Embryonic facial prominence (tissue), 1 donor: Measurements from ENCODE around the gene GPRC5D.

Experiments
- DNase-seq: peaks from one replicate; pipeline ENCODE4 v3.0.0-alpha.2; 2016; ENCODE audit errors: extremely low spot score

The GPRC5D gene

GRCh38 chr12:12952036-12952435 lies at the start of gene GPRC5D:
TSS of gene GPRC5D (minus strand) at chr12:12952170. CDS start at chr12:12950384, 1,786 bp downstream.
- DNase-seq = no peak

- no peak for DNase-seq
Observed at GRCh38 chr12:13001775-13002040, 49.7 kb upstream of the GPRC5D start.

- no peak for DNase-seq
Observed at GRCh38 chr12:13000925-13001774, 49.2 kb upstream of the GPRC5D start.

GRCh38 chr12:13000616-13000924 lies 48.6 kb upstream of the GPRC5D start:
- DNase-seq = no peak

- peak; percentile 85 for DNase-seq
Observed at GRCh38 chr12:12999959-13000615, 48.1 kb upstream of the GPRC5D start, which contains the start of gene HEBP1. TSS of gene HEBP1 (minus strand) at chr12:13000265. CDS start at chr12:13000114, 151 bp downstream.

- no peak for DNase-seq
Observed at GRCh38 chr12:12999271-12999958, 47.4 kb upstream of the GPRC5D start.

- no peak for DNase-seq
Observed at GRCh38 chr12:12998248-12998647, 46.3 kb upstream of the GPRC5D start.

GRCh38 chr12:12997734-12998133 lies 45.8 kb upstream of the GPRC5D start:
- no peak for DNase-seq

GRCh38 chr12:12997156-12997555 lies 45.2 kb upstream of the GPRC5D start:
- no peak for DNase-seq

- DNase-seq = no peak
Observed at GRCh38 chr12:12996209-12996608, 44.2 kb upstream of the GPRC5D start.

- no peak for DNase-seq
Observed at GRCh38 chr12:12995088-12995487, 43.1 kb upstream of the GPRC5D start.

GRCh38 chr12:12993367-12993766 lies 41.4 kb upstream of the GPRC5D start:
- DNase-seq = no peak

- no peak for DNase-seq
Observed at GRCh38 chr12:12992418-12993130, 40.6 kb upstream of the GPRC5D start.

- no peak for DNase-seq
Observed at GRCh38 chr12:12990700-12991468, 38.9 kb upstream of the GPRC5D start.

GRCh38 chr12:12987421-12987820 lies 35.5 kb upstream of the GPRC5D start:
- no peak for DNase-seq

- no peak for DNase-seq
Observed at GRCh38 chr12:12986775-12987331, 34.9 kb upstream of the GPRC5D start.

GRCh38 chr12:12985817-12986408 lies 33.9 kb upstream of the GPRC5D start:
- no peak for DNase-seq

- DNase-seq = no peak
Observed at GRCh38 chr12:12984149-12984548, 32.2 kb upstream of the GPRC5D start.

GRCh38 chr12:12983420-12984035 lies 31.6 kb upstream of the GPRC5D start:
- no peak for DNase-seq

- DNase-seq = no peak
Observed at GRCh38 chr12:12982331-12982730, 30.4 kb upstream of the GPRC5D start.
